SH-SY5Y (cell line): ENCODE results near the gene HMGCS2.

ENCODE experiments used
- GATA2 ChIP-seq: IDR thresholded peaks from 2 replicates; pipeline ENCODE4 v1.6.1; 2011; ENCODE audit warnings: mild to moderate bottlenecking, low read depth, low read length
- GATA3 ChIP-seq: IDR thresholded peaks from 2 replicates; pipeline ENCODE4 v1.6.1; 2011; ENCODE audit warnings: low read depth, mild to moderate bottlenecking, low read length, moderate library complexity

HMGCS2 gene

DNA sequence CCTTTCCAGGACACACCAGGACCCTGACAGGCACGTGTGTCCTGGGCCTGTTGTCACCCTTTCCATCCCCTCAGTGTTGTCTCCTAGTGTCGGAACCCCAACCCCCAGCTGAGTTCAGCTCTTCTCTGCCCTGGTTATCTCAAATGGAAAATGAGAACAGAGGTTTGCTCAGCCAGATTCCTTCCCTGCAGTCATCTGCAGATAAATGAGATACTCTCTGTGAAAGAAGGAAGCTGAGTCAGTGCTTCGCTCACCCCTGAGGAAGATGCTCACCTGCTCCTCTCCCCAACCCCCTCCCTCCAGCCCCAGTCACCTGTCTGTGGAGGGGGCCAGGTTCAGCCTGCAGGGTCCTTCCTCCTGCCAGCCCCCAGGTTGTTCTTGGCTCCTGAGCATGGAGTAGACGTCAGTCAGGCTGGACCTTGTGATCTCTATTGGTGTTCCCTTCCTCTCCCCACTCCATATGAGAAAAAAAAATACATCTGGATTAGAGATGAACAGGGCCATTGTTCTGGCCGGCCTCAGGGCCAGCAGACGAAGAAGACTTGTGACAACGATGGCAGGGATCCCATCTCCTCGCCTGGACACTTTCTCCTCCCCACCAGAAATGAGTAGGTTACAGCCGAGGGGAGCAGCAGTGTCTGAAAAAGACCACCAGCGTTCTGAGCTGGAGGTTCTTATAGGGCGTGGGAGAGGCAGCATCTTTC, 36.1 kb downstream of the HMGCS2 start:
- TF ChIP-seq GATA2 (no peak), GATA3 (no peak)

- TF ChIP-seq GATA2 (no peak), GATA3 (no peak)
Measured at GRCh38 chr1:119731741-119732430, 36.8 kb downstream of the HMGCS2 start.

GRCh38 chr1:119731060-119731459, 37.6 kb downstream of the HMGCS2 start:
- no peak for TF ChIP-seq GATA3
- no peak for TF ChIP-seq GATA2

DNA sequence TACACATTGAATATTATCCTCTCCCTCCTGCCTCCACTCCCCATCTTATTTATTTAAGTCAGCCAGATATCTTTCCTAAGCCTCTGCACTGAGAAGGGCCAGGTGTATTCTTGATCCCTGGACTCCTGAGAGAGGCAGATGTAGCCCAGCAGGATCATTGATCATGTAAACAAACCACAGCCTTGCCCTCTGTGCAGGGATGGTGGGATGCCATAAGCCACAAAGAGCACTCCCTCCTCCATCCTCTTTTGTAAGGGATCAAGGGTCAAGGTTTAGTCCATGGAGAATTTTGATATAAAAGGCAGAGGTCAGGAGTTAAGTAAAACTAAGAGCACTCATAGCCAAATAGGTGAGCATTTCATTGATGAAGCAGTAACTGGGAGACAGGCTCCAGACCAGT, 39.7 kb downstream of the HMGCS2 start:
- TF ChIP-seq GATA3 (no peak), GATA2 (no peak)

GRCh38 chr1:119727991-119728390, 40.7 kb downstream of the HMGCS2 start:
- TF ChIP-seq GATA2 = no peak
- no peak for TF ChIP-seq GATA3

GRCh38 chr1:119725626-119726025, 43.1 kb downstream of the HMGCS2 start:
- TF ChIP-seq GATA2 = no peak
- TF ChIP-seq GATA3 = no peak

DNA sequence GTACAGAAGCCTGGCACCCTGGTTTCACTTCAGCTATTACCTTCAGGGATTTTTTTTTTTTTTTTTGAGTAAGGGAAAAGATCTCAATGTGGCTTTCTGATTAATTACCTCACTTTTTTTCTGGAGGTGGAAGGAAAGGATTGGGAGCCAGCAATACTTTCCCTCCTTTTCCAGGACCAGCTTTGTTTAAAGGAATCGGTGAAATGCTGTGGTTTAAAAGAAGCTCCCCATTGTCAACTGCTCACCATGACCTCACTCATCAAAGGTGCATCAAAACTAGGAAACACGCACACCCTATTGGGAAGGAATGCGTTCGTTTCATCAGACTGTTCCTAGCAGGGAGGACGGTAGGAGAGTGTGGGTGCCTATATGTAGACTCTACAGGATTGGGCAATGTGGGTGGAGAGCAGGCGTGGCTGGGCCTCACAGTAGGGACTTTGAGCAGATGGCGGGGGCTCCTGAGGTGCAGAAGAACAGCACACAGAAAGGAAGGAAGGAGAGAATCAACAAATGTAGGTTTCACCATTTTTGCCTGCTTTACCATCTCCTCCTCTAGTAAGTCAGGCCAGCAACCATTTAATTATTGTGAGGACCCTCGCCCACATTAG, 44.0 kb downstream of the HMGCS2 start:
- TF ChIP-seq GATA2 (no peak), GATA3 (no peak)

DNA sequence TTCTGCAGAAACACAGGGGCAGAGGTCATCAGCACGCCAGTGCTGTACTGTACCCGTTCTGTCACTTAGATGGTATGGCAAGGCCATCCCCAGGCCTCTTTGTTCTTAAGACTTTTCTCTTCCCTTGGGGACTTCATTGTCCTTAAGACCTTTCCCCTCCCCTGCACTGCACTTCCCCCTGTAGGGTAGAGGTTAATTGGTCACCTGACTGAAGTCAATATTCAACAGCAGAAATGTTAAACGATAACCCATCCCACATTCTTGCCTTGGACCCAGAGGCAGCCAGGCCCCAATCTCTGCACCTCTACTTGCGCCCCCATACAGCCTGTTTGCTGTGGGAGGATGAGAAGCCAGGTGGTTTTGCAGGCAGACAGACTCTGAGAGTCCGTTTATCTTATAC, 46.8 kb downstream of the HMGCS2 start:
- TF ChIP-seq GATA2 (0 out of 2 replicates have a peak, but pooled peaks have one; percentile 7), GATA3 (no peak)

DNA sequence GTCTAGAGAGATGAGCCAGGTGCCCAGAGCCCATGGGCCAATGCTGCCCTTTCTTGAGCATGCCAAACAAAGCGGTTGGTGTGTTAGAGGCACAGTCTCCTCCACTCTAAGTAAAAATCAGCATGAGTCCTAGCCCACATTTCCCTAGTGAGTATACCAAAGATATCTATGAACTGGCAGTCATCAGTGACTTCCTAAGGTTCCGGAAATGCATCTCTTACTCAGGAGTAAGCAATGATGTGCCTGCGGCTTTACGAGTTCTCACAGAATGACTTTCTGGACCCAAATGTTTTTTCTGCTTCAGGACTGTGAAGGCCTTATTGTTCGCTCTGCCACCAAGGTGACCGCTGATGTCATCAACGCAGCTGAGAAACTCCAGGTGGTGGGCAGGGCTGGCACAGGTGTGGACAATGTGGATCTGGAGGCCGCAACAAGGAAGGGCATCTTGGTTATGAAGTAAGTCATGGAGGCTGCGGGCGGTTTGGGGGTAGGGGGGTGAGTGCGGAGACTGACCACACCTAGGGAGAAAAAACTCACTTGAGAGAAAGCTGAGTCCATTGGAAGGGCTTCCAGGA, 47.8 kb downstream of the HMGCS2 start:
- TF ChIP-seq GATA3 (no peak), GATA2 (no peak)

GRCh38 chr1:119718972-119719371, 49.7 kb downstream of the HMGCS2 start:
- TF ChIP-seq GATA2 (no peak), GATA3 (no peak)

DNA sequence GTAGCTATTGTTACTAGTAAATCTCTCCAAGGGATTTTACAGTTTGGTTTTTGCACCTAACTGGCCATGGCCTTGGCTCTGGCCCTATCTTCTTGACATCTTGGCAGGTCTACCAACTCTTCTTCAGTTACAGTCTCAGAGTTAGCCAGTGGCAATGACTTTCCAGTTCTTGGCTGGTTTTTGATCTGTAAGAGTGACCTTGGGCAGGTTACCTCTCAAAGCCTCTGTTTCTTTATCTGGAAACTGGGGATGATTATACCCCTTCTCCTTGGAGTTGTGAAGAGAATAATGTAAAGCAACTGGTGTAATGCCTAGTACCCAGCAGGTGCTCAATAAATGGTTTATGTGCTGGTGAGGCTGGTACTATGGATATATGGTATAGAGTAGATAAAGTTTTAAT, 50.3 kb downstream of the HMGCS2 start:
- TF ChIP-seq GATA3 (no peak), GATA2 (no peak)

- TF ChIP-seq GATA3 (no peak), GATA2 (no peak)
Measured at GRCh38 chr1:119715542-119715941, 53.2 kb downstream of the HMGCS2 start.

GRCh38 chr1:119714583-119714982, 54.1 kb downstream of the HMGCS2 start:
- TF ChIP-seq GATA2 (no peak), GATA3 (no peak)

GRCh38 chr1:119713749-119714456, 54.8 kb downstream of the HMGCS2 start:
- no peak for TF ChIP-seq GATA3

DNA sequence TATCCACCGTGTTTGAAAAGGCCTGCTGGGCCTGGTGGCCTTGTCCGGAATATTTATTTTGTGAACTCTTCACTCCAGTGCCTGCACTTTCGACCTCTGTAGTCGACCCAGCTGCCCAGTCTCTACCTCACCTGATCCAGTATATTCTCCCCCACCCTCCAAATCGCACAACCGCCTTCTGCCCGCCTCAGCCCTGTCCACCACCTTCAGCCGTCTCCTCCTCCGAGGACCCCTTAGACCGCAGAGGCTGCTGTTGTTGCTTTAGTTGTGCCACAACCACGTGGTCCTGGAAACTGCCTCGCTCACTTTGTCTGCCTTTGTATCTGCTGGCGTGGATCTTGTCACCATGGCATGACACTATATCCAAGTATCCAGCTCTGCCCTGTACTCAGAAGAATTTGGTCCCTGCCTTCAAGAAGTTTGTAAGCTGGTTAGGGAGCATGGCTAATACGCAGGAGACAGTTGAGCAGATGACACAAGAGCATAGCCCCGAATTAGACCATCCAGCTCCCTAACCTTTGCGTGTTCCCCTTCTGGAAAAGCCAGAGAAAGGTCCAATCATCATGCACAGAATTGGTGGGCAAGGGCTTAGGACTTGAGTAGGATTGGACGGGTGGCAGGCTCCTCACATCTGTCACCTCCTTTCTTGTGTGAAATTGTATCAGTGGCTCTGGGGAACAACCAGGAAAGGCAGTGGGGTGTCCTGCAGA, 55.5 kb downstream of the HMGCS2 start:
- TF ChIP-seq GATA3 = no peak
- TF ChIP-seq GATA2 = no peak
